IPS-18a (cell line): Measurements from ENCODE around the gene USP12.
"Not testable (repeated sequence)": the region's sequence is repeated elsewhere in the genome, so short reads cannot be mapped to it uniquely, and the experiment has no call there.

Experiments
- H3K27ac ChIP-seq: one replicate; pipeline ENCODE4 v1.5.1; 2013; ENCODE audit warnings: low read length
- H3K27me3 ChIP-seq: one replicate; pipeline ENCODE4 v1.6.1; 2013; ENCODE audit warnings: mild to moderate bottlenecking, low read length; ENCODE audit not compliant: control insufficient read depth, insufficient read depth
- H3K36me3 ChIP-seq: one replicate; pipeline ENCODE4 v1.6.1; 2013; ENCODE audit warnings: low read depth, low read length; ENCODE audit not compliant: control insufficient read depth
- H3K4me1 ChIP-seq: one replicate; pipeline ENCODE4 v1.6.1; 2013; ENCODE audit warnings: low read depth, low read length; ENCODE audit not compliant: control insufficient read depth
- H3K4me3 ChIP-seq: one replicate; pipeline ENCODE4 v1.5.1; 2013; ENCODE audit warnings: low read length
- H3K9ac ChIP-seq: one replicate; pipeline ENCODE4 v1.6.1; 2013; ENCODE audit warnings: mild to moderate bottlenecking, low read length, moderate library complexity
- H3K9me3 ChIP-seq: one replicate; pipeline ENCODE4 v1.6.1; 2013; ENCODE audit warnings: low read depth, low read length; ENCODE audit not compliant: control insufficient read depth

USP12 gene

DNA sequence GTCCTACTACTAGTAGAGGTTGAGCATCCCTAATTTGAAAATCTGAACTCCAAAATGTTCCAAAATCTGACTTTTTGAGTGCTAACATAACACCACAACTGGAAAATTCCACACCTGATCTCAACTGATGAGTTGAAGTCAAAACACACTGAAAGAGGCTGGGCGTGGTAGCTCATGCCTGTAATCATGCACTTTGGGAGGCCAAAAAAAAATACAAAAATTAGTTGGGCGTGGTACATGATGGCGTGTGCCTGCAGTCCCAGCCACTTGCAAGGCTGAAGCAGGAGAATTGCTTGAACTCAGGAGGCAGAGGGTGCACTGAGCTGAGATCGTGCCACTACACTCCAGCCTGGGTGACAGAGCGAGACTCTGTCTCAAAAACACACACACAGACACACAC, 29.9 kb downstream of the USP12 start:
- no peak overlapping the region for H3K4me3 ChIP-seq
- H3K9ac ChIP-seq: no peak overlapping the region
- H3K9me3 ChIP-seq: peaks cover 4% of the 10 kb centered on the region
- no peak overlapping the region for H3K27ac ChIP-seq
- no peaks in the 10 kb centered on the region for H3K36me3 ChIP-seq
- no peaks in the 10 kb centered on the region for H3K27me3 ChIP-seq
- no peaks in the 10 kb centered on the region for H3K4me1 ChIP-seq

DNA sequence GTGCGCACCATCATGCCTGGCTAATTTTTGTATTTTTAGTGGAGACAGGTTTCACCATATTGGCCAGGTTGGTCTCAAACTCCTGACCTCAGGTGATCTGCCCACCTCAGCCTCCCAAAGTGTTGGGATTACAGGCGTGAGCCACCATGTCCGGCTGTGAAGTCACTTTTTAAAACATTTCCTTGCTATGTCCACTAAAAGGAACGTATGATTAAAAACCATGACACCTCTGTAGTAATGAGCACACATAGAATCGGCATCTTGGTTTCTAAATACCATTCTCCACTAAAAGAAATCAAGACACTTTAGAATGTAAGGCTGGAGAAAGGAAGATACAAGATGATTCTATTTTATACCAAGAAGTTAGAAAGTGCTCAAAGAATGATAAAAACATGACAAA, 30.5 kb downstream of the USP12 start:
- H3K27ac ChIP-seq, H3K4me3 ChIP-seq: not testable (repeated sequence)

DNA sequence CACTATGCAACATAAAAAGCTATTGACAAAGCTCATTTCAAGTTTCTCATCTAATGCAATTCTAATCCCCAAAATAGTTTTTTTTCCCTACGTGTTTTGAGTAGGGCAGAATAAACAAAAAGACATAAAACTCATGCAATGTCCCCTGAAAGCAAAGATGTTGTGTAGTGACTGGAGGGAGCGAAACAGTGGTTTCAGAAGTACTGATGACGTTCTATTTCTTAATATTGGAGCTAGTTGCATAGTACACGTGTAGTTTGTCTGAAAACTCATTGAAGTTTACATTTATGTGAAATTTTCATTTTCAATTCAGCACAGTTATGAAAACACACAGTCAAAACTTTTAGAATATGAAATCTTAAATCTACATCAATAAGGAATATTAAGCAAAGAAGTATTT, 31.6 kb downstream of the USP12 start:
- Histone ChIP-seq H3K9ac (no peak overlapping the region), H3K4me1 (no peaks in the 10 kb centered on the region), H3K9me3 (peaks cover 4% of the 10 kb centered on the region), H3K36me3 (no peaks in the 10 kb centered on the region), H3K27ac (no peak overlapping the region), H3K4me3 (no peak overlapping the region), H3K27me3 (no peaks in the 10 kb centered on the region)

More for the DNA sequence above, 30.5 kb downstream of the USP12 start:
- H3K27me3 ChIP-seq, H3K9ac ChIP-seq, H3K9me3 ChIP-seq, H3K4me1 ChIP-seq, H3K36me3 ChIP-seq: not testable (repeated sequence)

DNA sequence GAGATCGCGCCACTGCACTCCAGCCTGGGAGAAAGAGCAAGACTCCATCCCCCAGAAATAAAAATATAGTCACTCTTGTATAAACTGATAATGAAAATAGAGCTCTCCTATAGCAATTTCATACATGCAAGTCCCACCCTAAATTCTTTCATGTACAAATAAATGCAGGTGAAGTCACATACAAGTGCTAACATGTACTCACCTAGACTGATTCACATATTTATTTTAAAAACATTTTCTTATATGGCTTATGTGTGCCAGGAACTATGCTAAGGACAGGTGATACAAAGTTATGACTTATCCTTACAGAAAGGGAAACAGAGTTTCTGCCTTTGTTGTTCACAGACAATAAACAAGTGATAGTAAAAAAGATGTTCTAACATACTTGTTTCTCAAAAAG, 32.0 kb downstream of the USP12 start:
- Histone ChIP-seq H3K4me3 (no peak overlapping the region), H3K36me3 (no peaks in the 10 kb centered on the region), H3K9me3 (peaks cover 4% of the 10 kb centered on the region), H3K4me1 (no peaks in the 10 kb centered on the region), H3K27ac (no peak overlapping the region), H3K27me3 (no peaks in the 10 kb centered on the region), H3K9ac (no peak overlapping the region)

- Histone ChIP-seq H3K4me3 (no peak overlapping the region), H3K9me3 (peaks cover 4% of the 10 kb centered on the region), H3K27ac (no peak overlapping the region), H3K9ac (no peak overlapping the region), H3K4me1 (no peaks in the 10 kb centered on the region), H3K36me3 (no peaks in the 10 kb centered on the region), H3K27me3 (no peaks in the 10 kb centered on the region)
These were observed 33.0 kb downstream of the USP12 start for GRCh38 chr13:27138457-27139093.

GRCh38 chr13:27137759-27138158, 33.9 kb downstream of the USP12 start:
- no peaks in the 10 kb centered on the region for H3K4me1 ChIP-seq
- no peak overlapping the region for H3K9ac ChIP-seq
- no peaks in the 10 kb centered on the region for H3K36me3 ChIP-seq
- H3K9me3 ChIP-seq: peaks cover 4% of the 10 kb centered on the region
- no peak overlapping the region for H3K27ac ChIP-seq
- H3K4me3 ChIP-seq: no peak overlapping the region
- no peaks in the 10 kb centered on the region for H3K27me3 ChIP-seq

DNA sequence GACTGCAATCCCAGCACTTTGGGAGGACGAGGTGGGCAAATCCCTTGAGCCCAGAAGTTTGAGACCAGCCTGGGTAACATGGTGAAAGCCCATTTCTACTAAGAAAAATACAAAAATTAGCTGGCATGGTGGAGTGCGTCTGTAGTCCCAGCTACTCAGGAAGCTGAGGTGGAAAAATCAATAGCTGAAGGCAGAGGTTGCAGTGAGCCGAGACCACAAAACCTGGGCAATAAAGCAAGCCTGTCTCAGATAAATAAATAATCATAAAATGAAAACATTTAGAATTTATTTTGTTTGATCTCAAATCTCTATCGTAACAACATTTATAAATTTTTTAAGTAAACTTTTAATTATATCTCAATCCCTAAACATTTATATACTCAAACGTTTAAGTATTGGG, 36.6 kb downstream of the USP12 start:
- peaks cover 23% of the 10 kb centered on the region for H3K4me1 ChIP-seq
- H3K36me3 ChIP-seq: no peaks in the 10 kb centered on the region
- H3K9me3 ChIP-seq: no peaks in the 10 kb centered on the region
- no peak overlapping the region for H3K9ac ChIP-seq
- H3K4me3 ChIP-seq: no peak overlapping the region
- no peak overlapping the region for H3K27ac ChIP-seq
- no peaks in the 10 kb centered on the region for H3K27me3 ChIP-seq

- Histone ChIP-seq H3K4me3 (no peak overlapping the region), H3K27ac (no peak overlapping the region), H3K27me3 (no peaks in the 10 kb centered on the region), H3K9me3 (no peaks in the 10 kb centered on the region), H3K4me1 (peaks cover 23% of the 10 kb centered on the region), H3K9ac (no peak overlapping the region), H3K36me3 (no peaks in the 10 kb centered on the region)
These were observed 37.7 kb downstream of the USP12 start for GRCh38 chr13:27133889-27134288.

GRCh38 chr13:27132538-27132937, 39.1 kb downstream of the USP12 start:
- H3K9me3 ChIP-seq: no peaks in the 10 kb centered on the region

DNA sequence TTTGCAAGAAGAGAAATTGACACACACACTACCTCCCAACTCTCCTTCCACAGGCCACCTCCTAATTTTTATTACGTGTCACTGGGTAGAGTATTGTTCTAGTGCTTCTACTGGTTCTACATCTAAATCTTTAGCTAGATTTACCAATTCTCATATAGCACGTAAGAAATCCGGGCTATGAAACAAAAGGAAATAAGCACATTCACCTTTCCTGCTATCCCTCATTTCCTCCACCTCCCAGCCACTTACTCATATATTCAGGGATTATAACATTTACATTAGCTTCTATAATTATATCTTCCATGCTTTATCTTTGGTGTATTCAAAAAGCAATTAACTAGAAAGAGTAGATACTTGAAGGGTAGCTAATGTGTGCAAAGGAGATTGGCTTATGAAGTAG, 39.7 kb downstream of the USP12 start:
- Histone ChIP-seq H3K27ac (no peak overlapping the region), H3K4me1 (peaks cover 23% of the 10 kb centered on the region), H3K9ac (no peak overlapping the region), H3K27me3 (no peaks in the 10 kb centered on the region), H3K9me3 (no peaks in the 10 kb centered on the region), H3K4me3 (no peak overlapping the region), H3K36me3 (no peaks in the 10 kb centered on the region)

More at GRCh38 chr13:27132538-27132937, 39.1 kb downstream of the USP12 start:
- H3K27me3 ChIP-seq: no peaks in the 10 kb centered on the region
- no peak overlapping the region for H3K9ac ChIP-seq
- no peak overlapping the region for H3K4me3 ChIP-seq
- peaks cover 23% of the 10 kb centered on the region for H3K4me1 ChIP-seq
- no peaks in the 10 kb centered on the region for H3K36me3 ChIP-seq
- peak overlapping the region; percentile 36 for H3K27ac ChIP-seq

DNA sequence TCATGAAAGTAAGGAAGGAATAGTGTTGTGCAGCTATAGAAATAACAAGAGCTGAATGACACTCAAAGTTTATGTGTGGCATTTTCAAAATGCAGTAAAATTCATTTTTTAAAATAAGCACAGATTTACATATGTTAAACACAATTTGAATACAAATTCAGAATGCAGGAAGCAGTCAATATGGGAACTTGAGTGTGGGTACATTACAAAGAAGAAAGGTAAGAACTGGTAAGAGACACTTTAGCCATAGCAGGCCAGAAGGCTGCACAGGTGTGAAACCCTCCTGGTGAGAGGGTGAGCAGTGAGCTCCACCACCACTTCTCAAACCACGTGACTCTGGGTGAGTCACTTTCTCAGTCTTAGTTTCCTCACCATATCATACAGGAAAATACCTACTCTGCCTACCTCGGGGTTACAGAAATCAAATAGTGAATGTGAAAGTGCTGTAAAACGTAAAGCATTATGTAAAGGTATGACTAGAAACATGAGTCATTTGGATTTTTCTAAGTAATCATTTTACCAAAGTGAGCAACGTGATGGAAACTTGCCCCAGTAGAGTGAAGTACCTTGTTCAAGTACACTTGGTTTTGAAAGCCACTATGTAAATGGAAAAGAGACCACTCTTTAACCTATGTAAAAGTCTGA, 40.5 kb downstream of the USP12 start:
- H3K9me3 ChIP-seq: no peaks in the 10 kb centered on the region
- H3K4me3 ChIP-seq: peak overlapping the region; percentile 11
- peaks cover 23% of the 10 kb centered on the region for H3K4me1 ChIP-seq
- no peak overlapping the region for H3K9ac ChIP-seq
- no peaks in the 10 kb centered on the region for H3K27me3 ChIP-seq
- peak overlapping the region; percentile 13 for H3K27ac ChIP-seq
- no peaks in the 10 kb centered on the region for H3K36me3 ChIP-seq
